Epithelial cell of proximal tubule (primary cell): Measurements from ENCODE around the gene FAM170B. TPM values are rescaled to one million over a fixed set of nuclear protein-coding genes. Genes with fewer than 3 reads are reported as not detected.

Source experiments
- DNase-seq: peaks from one replicate; pipeline ENCODE4 v3.0.0-alpha.2; 2011; ENCODE audit warnings: low read depth
- H3K4me3 ChIP-seq: 2 replicates; pipeline ENCODE4 v1.5.1; 2011; ENCODE audit warnings: low read depth, mild to moderate bottlenecking, low read length
- total RNA-seq: library from RNA; depleted of rRNA; stranded (reverse); fragments of >200 nt; gene quantifications from 2 replicates; pipeline ENCODE4 v1.2.3, GENCODE V29; 2015
- TF ChIP-seq, protein P1 (sequence below): conservative IDR thresholded peaks from 2 replicates; pipeline ENCODE4 v1.5.1; 2012; ENCODE audit warnings: low read depth, mild to moderate bottlenecking, low read length

Gene FAM170B
- total RNA-seq, 1 donor from 2014 or later: not detected

DNA sequence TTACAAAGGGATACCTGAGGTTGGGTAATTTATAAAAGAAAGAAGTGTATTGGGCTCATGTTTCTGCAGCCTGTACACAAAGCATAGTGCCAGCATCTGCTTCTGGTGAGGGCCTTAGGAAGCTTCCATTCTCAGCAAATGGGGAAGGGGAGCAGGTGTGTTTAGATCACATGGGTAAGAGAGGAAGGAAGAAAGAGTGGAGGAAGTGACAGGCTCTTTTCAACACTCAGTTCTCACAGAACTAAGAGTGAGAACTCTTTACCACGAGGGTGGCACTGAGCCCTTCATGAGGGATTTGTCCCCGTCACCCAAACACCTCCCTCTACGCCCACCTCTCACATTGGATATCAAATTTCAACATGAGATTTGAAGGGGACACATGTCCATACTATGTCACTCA lies 506 bp upstream of the FAM170B start:
- TF ChIP-seq, protein P1, sequence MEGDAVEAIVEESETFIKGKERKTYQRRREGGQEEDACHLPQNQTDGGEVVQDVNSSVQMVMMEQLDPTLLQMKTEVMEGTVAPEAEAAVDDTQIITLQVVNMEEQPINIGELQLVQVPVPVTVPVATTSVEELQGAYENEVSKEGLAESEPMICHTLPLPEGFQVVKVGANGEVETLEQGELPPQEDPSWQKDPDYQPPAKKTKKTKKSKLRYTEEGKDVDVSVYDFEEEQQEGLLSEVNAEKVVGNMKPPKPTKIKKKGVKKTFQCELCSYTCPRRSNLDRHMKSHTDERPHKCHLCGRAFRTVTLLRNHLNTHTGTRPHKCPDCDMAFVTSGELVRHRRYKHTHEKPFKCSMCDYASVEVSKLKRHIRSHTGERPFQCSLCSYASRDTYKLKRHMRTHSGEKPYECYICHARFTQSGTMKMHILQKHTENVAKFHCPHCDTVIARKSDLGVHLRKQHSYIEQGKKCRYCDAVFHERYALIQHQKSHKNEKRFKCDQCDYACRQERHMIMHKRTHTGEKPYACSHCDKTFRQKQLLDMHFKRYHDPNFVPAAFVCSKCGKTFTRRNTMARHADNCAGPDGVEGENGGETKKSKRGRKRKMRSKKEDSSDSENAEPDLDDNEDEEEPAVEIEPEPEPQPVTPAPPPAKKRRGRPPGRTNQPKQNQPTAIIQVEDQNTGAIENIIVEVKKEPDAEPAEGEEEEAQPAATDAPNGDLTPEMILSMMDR: no peak
- no peak for DNase-seq
- no peak overlapping the region for H3K4me3 ChIP-seq

- no peak overlapping the region for H3K4me3 ChIP-seq
- TF ChIP-seq, protein P1: no peak
- no peak for DNase-seq
Observed at GRCh38 chr10:49132362-49132737, 1.5 kb downstream of the FAM170B start.

DNA sequence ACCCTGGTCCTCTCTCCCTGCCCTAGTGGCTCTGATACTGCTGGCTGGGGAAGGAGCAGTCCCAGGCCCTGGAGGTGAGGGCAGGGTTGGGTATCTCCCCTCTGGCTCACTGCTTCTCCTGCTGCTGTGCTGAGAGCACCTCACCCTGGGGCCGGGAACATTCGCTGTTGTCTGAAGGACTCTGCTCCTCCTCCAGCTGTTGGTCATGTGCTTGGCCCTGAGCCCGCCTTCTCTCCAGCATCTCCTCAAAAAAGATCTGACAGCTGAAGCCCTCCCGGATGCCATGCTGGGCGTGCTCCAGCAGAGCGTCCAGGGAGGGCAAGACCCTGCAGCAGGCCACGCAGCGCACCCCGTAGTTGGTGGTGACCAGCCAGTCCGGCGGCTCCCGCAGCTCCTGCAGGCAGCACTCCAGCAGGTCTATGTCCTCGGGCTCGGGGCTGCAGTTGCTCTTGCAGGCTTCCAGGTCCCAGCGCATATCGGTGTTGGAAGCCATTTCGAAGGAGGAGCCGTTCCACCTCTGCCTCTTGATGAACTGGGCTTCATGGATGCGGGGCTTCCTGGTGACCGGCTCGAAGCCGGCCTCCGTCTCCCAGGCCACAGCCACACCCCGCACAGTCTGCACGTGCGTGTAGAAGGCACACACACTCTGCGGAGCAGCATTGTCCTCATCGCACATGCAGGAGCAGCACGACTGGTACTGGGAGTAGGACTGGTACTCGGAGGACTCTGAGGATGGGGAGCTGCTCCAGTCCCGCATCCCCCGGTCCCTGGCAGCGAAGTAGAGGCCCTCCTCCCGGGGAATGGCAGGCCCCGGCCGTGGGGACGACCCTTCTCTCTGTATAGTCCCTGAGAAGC lies 2.1 kb downstream of the FAM170B start:
- TF ChIP-seq, protein P1: no peak
- no peak overlapping the region for H3K4me3 ChIP-seq
- no peak for DNase-seq

- DNase-seq: no peak
- no peak overlapping the region for H3K4me3 ChIP-seq
- TF ChIP-seq, protein P1: no peak
Observed at GRCh38 chr10:49129376-49129775, 4.4 kb downstream of the FAM170B start.

GRCh38 chr10:49128854-49129253 lies 5.0 kb downstream of the FAM170B start:
- DNase-seq: no peak
- TF ChIP-seq, protein P1: no peak
- no peak overlapping the region for H3K4me3 ChIP-seq

DNA sequence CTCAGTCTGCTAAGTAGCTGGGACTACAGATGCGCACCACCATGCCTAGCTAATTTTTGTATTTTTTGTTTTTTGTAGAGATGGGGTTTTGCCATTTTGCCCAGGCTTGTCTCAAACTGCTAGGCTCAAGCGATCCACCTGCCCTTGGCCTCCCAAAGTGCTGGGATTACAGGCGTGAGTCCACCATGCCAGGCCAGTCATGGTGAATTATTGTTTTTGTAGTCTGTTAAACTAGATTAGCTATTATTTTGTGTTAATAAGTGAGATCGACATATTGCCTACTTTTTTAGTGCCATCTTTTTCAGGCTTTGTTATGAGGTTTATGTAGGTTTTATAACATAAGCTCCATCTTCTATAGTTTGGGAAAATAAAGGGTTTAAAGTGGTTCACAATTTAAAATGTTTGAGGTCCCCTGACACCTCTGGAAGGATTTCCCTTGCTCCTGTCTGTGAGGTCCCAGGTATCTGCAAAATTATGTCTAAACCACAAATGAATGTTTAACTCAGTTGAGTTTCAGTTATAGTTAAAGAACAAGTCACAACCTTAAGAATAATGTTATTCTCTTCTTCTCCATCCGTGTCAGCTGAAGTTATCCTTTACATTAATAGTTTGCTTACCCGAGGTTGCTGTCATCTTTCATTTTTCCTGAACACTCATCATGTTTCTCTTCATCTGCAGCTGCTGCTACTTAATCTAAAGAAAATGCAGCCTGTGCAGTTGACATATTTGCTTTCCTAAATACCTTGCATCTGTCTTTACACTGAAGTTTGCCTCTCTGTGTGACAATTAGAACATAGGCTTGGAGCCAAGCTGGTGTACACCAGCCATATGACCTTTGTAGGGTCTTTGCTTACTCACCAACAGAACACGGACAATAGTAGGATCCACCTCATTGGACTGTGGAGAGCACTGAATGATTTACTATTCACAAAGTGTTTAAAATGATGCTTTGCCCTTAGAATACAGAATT lies 9.6 kb downstream of the FAM170B start:
- TF ChIP-seq, protein P1: no peak
- peak; percentile 37 for DNase-seq
- H3K4me3 ChIP-seq: no peak overlapping the region
